CD14-positive monocyte (primary cell): ENCODE results near the gene NINL. TPM values are rescaled to one million over a fixed set of nuclear protein-coding genes. Genes with fewer than 3 reads are reported as not detected.

Source experiments
- DNase-seq, 3 donors: peaks; one replicate each; pipeline ENCODE4 v3.0.0-alpha.2; 2011 to 2022
- H2AFZ ChIP-seq: 2 replicates; pipeline ENCODE4 v1.6.0; 2012; ENCODE audit warnings: mild to moderate bottlenecking, low read depth, low read length, inconsistent platforms; ENCODE audit not compliant: insufficient read depth, poor library complexity, severe bottlenecking
- H3K27ac ChIP-seq, 2 donors: 1 replicate in 1 of 2; 2 replicates in 1 of 2; pipeline ENCODE4 v1.5.1; 2012 to 2013; ENCODE audit warnings: low read length in 2 of 2, control low read depth in 1 of 2, inconsistent platforms in 1 of 2, low read depth in 1 of 2, mild to moderate bottlenecking in 1 of 2
- H3K27me3 ChIP-seq, 2 donors: one replicate each; pipeline versions ENCODE4 v1.6.0 to v1.6.1; 2011 to 2013; ENCODE audit warnings: low read length in 2 of 2; ENCODE audit not compliant: control insufficient read depth in 2 of 2, insufficient read depth in 2 of 2
- H3K36me3 ChIP-seq, 2 donors: replicated peaks in 1 of 2; 1 replicate in 1 of 2; 2 replicates in 1 of 2; pipeline versions ENCODE4 v1.5.1 to v1.6.1; 2012 to 2013; ENCODE audit warnings: low read length in 2 of 2, control low read depth in 1 of 2, inconsistent platforms in 1 of 2, mild to moderate bottlenecking in 1 of 2; ENCODE audit not compliant: insufficient read depth in 2 of 2, control insufficient read depth in 1 of 2
- H3K4me1 ChIP-seq, 2 donors: 1 replicate in 1 of 2; 2 replicates in 1 of 2; pipeline versions ENCODE4 v1.5.1 to v1.6.1; 2012 to 2013; ENCODE audit warnings: low read length in 2 of 2, control low read depth in 1 of 2, inconsistent platforms in 1 of 2, mild to moderate bottlenecking in 1 of 2, moderate library complexity in 1 of 2; ENCODE audit not compliant: insufficient read depth in 2 of 2, control insufficient read depth in 1 of 2
- H3K4me2 ChIP-seq: replicated peaks from 2 replicates; pipeline ENCODE3; 2012; ENCODE audit warnings: low read length, moderate library complexity, mild to moderate bottlenecking; ENCODE audit not compliant: poor library complexity, severe bottlenecking; ENCODE audit errors: extremely low read depth
- H3K4me3 ChIP-seq, 3 experiments: fragments of 200-600 bp in 1 of 3; sonication (generic) in 1 of 3; replicated peaks in 1 of 3; 1 replicate in 2 of 3; 2 replicates in 1 of 3; pipeline ENCODE4 v1.5.1; 2011 to 2013; ENCODE audit warnings: low read length in 3 of 3, mild to moderate bottlenecking in 3 of 3, control low read depth in 2 of 3, low read depth in 2 of 3, inconsistent platforms in 1 of 3, moderate library complexity in 1 of 3
- H3K79me2 ChIP-seq: 2 replicates; pipeline ENCODE4 v1.6.0; 2012; ENCODE audit warnings: mild to moderate bottlenecking, control low read depth, inconsistent platforms, low read length, moderate library complexity; ENCODE audit not compliant: insufficient read depth
- H3K9ac ChIP-seq: 2 replicates; pipeline ENCODE4 v1.6.0; 2017; ENCODE audit warnings: low read length, mild to moderate bottlenecking; ENCODE audit not compliant: insufficient read depth, poor library complexity, severe bottlenecking
- H3K9me3 ChIP-seq, 2 donors: replicated peaks in 1 of 2; 1 replicate in 1 of 2; 2 replicates in 1 of 2; pipeline versions ENCODE4 v1.5.1 to v1.6.1; 2012 to 2013; ENCODE audit warnings: low read length in 2 of 2, control low read depth in 1 of 2; ENCODE audit not compliant: control insufficient read depth in 1 of 2, insufficient read depth in 1 of 2
- H4K20me1 ChIP-seq: 2 replicates; pipeline ENCODE4 v1.6.0; 2012; ENCODE audit warnings: mild to moderate bottlenecking, low read length, control low read depth, moderate library complexity; ENCODE audit not compliant: insufficient read depth
- H3K27ac Mint-ChIP-seq, 7 donors: one replicate each; pipeline ENCODE4 v1.8.0; 2020; ENCODE audit warnings: mild to moderate bottlenecking in 7 of 7, mixed read lengths in 7 of 7, moderate library complexity in 6 of 7, inconsistent platforms in 2 of 7
- H3K27me3 Mint-ChIP-seq, 3 donors: one replicate each; pipeline ENCODE4 v1.8.0; 2021 to 2022; ENCODE audit warnings: low read depth in 3 of 3, mild to moderate bottlenecking in 3 of 3, mixed read lengths in 3 of 3, moderate library complexity in 3 of 3, inconsistent platforms in 1 of 3
- H3K36me3 Mint-ChIP-seq, 2 donors: one replicate each; pipeline ENCODE4 v1.8.0; 2020; ENCODE audit warnings: mixed read lengths in 2 of 2, inconsistent platforms in 1 of 2, mild to moderate bottlenecking in 1 of 2
- H3K4me1 Mint-ChIP-seq: one replicate; pipeline ENCODE4 v1.8.0; 2020; ENCODE audit warnings: mild to moderate bottlenecking, mixed read lengths
- H3K4me3 Mint-ChIP-seq, 2 donors: one replicate each; pipeline ENCODE4 v1.8.0; 2020; ENCODE audit warnings: mild to moderate bottlenecking in 2 of 2, mixed read lengths in 2 of 2, moderate library complexity in 1 of 2
- H3K9me3 Mint-ChIP-seq, 7 donors: one replicate each; pipeline ENCODE4 v1.8.0; 2020 to 2022; ENCODE audit warnings: mixed read lengths in 7 of 7, mild to moderate bottlenecking in 6 of 7, moderate library complexity in 6 of 7, inconsistent platforms in 2 of 7
- WGBS: methylation state at CpG from one replicate; pipeline ENCODE4 v1.1.5; 2013; ENCODE audit warnings: missing lambda C conversion rate; ENCODE audit not compliant: insufficient coverage; 5-methylcytosine and 5-hydroxymethylcytosine counted together
- intact Hi-C, 2 donors: fragments of 100-400 bp; cut with micrococcal nuclease; formaldehyde crosslinking; loops; one replicate each; pipeline versions ENCODE4 v1.15.0 to v1.15.1; 2023
- polyA plus RNA-seq, 3 donors: library from polyadenylated mRNA; depleted of rRNA in 1 of 3; unstranded in 2 of 3; stranded (reverse) in 1 of 3; fragments of 300-500 nt in 2 of 3; fragments of >200 nt in 1 of 3; fragmentation: Illumina TruSeq in 2 of 3; gene quantifications; 1 replicate in 2 of 3; 2 replicates in 1 of 3; pipeline ENCODE4 v1.2.3, GENCODE V29; 2012 to 2021
- TF ChIP-seq, protein P1 (sequence below): fragments of 200-600 bp; IDR thresholded peaks from one replicate; pipeline ENCODE4 v1.8.0; 2022; ENCODE audit warnings: antibody characterized with exemption, mild to moderate bottlenecking

NINL gene
- polyA plus RNA-seq, 3 donors, result 0.08 to 0.15 TPM; not detected in 1

DNA sequence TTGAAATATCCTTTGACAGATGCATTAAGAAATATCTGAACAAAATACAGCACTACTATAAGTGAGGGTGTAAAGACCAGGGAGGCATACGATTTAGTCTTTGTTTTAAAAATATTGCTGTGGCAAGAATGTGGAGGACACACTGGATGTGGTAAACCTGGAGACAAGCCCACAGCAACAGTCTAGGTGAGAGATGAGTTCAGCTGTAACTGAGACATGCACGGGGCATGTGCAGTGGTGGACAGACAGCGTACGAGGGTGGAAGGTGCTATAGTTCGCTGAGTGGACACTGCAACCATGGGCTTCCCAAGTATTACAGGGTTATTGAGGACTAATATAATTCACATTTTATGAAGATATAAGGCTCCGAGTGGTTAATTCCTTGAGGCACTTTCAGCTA is 36.7 kb upstream of the NINL start:
- H3K4me1 Mint-ChIP-seq, result peaks cover 27% of the 10 kb centered on the region

DNA sequence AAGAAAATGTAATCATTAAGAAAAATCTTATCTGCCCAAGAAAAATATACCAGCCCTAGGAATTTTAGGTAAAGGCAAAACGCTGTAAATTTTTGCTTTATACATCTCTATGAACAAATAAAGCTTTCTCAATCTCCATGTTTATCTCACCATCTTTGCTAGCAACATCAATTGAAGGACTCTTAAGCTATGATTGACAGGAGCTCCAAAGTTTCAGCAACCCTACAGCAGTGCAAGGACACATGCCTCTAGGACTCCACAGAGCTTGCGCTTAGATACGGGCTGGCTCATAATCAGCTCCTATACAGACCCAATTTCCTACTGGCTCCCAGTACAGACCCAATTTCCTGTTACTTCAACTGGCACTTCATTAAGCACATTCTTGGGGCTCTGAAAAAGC is 34.2 kb upstream of the NINL start:
- Mint-ChIP-seq H3K27ac (peak overlapping the region in 1 of 7 donors; percentile 44), H3K4me3 (no peak overlapping the region), H3K36me3 (peaks cover 10 to 14% of the 10 kb centered on the region in 2 donors), H3K9me3 (peaks cover 0 to 2% (median 0%) of the 10 kb centered on the region in 7 donors), H3K27me3 (peaks cover 2 to 3% (median 3%) of the 10 kb centered on the region in 3 donors), H3K4me1 (peaks cover 25% of the 10 kb centered on the region)
- Histone ChIP-seq H4K20me1 (peaks cover 5% of the 10 kb centered on the region), H3K4me3 (no peak overlapping the region), H2AFZ (no peak overlapping the region), H3K79me2 (peaks cover 32% of the 10 kb centered on the region), H3K4me2 (no peak overlapping the region), H3K4me1 (peaks cover 21 to 31% of the 10 kb centered on the region in 2 donors), H3K9me3 (no peaks in the 10 kb centered on the region), H3K27ac (no peak overlapping the region), H3K36me3 (peaks cover 2 to 16% of the 10 kb centered on the region in 2 donors), H3K9ac (no peak overlapping the region), H3K27me3 (no peaks in the 10 kb centered on the region)
- intact Hi-C loops, result no loop called here
- no peak for DNase-seq
- TF ChIP-seq, protein P1, sequence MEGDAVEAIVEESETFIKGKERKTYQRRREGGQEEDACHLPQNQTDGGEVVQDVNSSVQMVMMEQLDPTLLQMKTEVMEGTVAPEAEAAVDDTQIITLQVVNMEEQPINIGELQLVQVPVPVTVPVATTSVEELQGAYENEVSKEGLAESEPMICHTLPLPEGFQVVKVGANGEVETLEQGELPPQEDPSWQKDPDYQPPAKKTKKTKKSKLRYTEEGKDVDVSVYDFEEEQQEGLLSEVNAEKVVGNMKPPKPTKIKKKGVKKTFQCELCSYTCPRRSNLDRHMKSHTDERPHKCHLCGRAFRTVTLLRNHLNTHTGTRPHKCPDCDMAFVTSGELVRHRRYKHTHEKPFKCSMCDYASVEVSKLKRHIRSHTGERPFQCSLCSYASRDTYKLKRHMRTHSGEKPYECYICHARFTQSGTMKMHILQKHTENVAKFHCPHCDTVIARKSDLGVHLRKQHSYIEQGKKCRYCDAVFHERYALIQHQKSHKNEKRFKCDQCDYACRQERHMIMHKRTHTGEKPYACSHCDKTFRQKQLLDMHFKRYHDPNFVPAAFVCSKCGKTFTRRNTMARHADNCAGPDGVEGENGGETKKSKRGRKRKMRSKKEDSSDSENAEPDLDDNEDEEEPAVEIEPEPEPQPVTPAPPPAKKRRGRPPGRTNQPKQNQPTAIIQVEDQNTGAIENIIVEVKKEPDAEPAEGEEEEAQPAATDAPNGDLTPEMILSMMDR, result no peak
- 92% methylated on average over 2 of the region's 3 CpGs for WGBS

More for the DNA sequence above, 36.7 kb upstream of the NINL start:
- Histone ChIP-seq H3K27ac (no peak overlapping the region), H3K9ac (no peak overlapping the region), H2AFZ (no peak overlapping the region), H4K20me1 (no peaks in the 10 kb centered on the region), H3K36me3 (no peaks in the 10 kb centered on the region), H3K4me3 (no peak overlapping the region), H3K27me3 (no peaks in the 10 kb centered on the region), H3K4me1 (peaks cover 23 to 33% of the 10 kb centered on the region in 2 donors), H3K4me2 (no peak overlapping the region), H3K79me2 (peaks cover 32% of the 10 kb centered on the region), H3K9me3 (peaks cover 0 to 3% of the 10 kb centered on the region in 2 donors)
- 100% methylated on average over 2 of the region's 6 CpGs for WGBS
- no peak overlapping the region for H3K27ac Mint-ChIP-seq
- H3K9me3 Mint-ChIP-seq, result peaks cover 0 to 5% (median 3%) of the 10 kb centered on the region in 7 donors
- TF ChIP-seq, protein P1, result no peak
- peaks cover 1 to 3% of the 10 kb centered on the region in 2 donors for H3K36me3 Mint-ChIP-seq
- no peak for DNase-seq
- peaks cover 2 to 5% (median 3%) of the 10 kb centered on the region in 3 donors for H3K27me3 Mint-ChIP-seq
- intact Hi-C loops, result loop anchor here (5.0 to 10.0 kb wide), 2 partner anchors 70 to 627 kb away; partner anchors contain the start of gene APMAP (in 1 of the 2)
- H3K4me3 Mint-ChIP-seq, result peak overlapping the region in 1 of 2 donors; percentile 92
